Stimulated activated naive B cell treated with anti-CD40 and anti-IgM and Interleukin-4, amounts not matched to agents 10 μg/mL and 1 μg/mL and 100 μg/mL, for 72 hours (primary cell): ENCODE measurements around the gene EFCAB6.

Experiments used
- ATAC-seq, 2 donors: fragments of 150-1000 bp; cut with Tn5 transposase; replicated peaks; 2 replicates each; pipeline ENCODE4 v1.10.0; 2021; ENCODE audit warnings: moderate library complexity in 1 of 2
- DNase-seq: peaks from one replicate; pipeline ENCODE4 v3.0.0; 2021
- H3K27ac Mint-ChIP-seq: one replicate; pipeline ENCODE4 v1.8.0; 2022; ENCODE audit warnings: mild to moderate bottlenecking, mixed read lengths
- H3K27me3 Mint-ChIP-seq, 2 donors: one replicate each; pipeline ENCODE4 v1.8.0; 2022; ENCODE audit warnings: mixed read lengths in 2 of 2
- H3K36me3 Mint-ChIP-seq, 2 donors: one replicate each; pipeline ENCODE4 v1.8.0; 2022; ENCODE audit warnings: mixed read lengths in 2 of 2, mild to moderate bottlenecking in 1 of 2
- H3K4me1 Mint-ChIP-seq, 2 donors: one replicate each; pipeline ENCODE4 v1.8.0; 2022; ENCODE audit warnings: mixed read lengths in 2 of 2, mild to moderate bottlenecking in 1 of 2
- H3K4me3 Mint-ChIP-seq, 2 donors: one replicate each; pipeline ENCODE4 v1.8.0; 2022; ENCODE audit warnings: mild to moderate bottlenecking in 2 of 2, mixed read lengths in 2 of 2, moderate library complexity in 1 of 2
- H3K9me3 Mint-ChIP-seq, 2 donors: one replicate each; pipeline ENCODE4 v1.8.0; 2022; ENCODE audit warnings: mixed read lengths in 2 of 2, mild to moderate bottlenecking in 1 of 2

Gene EFCAB6

DNA sequence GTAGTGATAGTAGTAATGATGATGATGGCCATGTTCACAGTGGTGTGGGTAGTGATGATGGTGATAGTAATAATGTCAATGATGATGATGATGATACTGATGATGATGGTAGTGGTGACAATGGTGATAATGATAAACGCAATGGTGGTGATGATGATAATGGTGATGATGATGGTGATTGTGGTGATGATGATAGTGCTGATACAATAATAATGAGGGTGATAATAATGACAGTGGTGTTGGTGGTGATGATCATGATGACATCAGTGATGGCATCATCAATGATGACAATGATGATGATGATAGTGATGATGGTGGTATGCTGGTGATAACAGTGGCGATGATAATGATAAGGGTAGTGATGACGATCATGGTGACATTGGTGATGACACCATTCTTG is 308.0 kb downstream of the EFCAB6 start:
- DNase-seq: no peak
- no peak for ATAC-seq
- Mint-ChIP-seq H3K27ac (no peak overlapping the region), H3K27me3 (no peaks in the 10 kb centered on the region), H3K4me1 (no peaks in the 10 kb centered on the region), H3K4me3 (no peak overlapping the region), H3K36me3 (no peaks in the 10 kb centered on the region), H3K9me3 (no peaks in the 10 kb centered on the region)

- DNase-seq (no peak), ATAC-seq (no peak)
- H3K9me3 Mint-ChIP-seq: no peaks in the 10 kb centered on the region
- H3K36me3 Mint-ChIP-seq: no peaks in the 10 kb centered on the region
- no peak overlapping the region for H3K4me3 Mint-ChIP-seq
- H3K27me3 Mint-ChIP-seq: no peaks in the 10 kb centered on the region
- no peaks in the 10 kb centered on the region for H3K4me1 Mint-ChIP-seq
- no peak overlapping the region for H3K27ac Mint-ChIP-seq
Observed at GRCh38 chr22:43502306-43502874, 309.7 kb downstream of the EFCAB6 start.

GRCh38 chr22:43501878-43502277 is 310.2 kb downstream of the EFCAB6 start:
- no peak for ATAC-seq
- Mint-ChIP-seq H3K27me3 (no peaks in the 10 kb centered on the region), H3K36me3 (no peaks in the 10 kb centered on the region), H3K9me3 (no peaks in the 10 kb centered on the region), H3K4me3 (no peak overlapping the region), H3K27ac (no peak overlapping the region), H3K4me1 (no peaks in the 10 kb centered on the region)
- no peak for DNase-seq

DNA sequence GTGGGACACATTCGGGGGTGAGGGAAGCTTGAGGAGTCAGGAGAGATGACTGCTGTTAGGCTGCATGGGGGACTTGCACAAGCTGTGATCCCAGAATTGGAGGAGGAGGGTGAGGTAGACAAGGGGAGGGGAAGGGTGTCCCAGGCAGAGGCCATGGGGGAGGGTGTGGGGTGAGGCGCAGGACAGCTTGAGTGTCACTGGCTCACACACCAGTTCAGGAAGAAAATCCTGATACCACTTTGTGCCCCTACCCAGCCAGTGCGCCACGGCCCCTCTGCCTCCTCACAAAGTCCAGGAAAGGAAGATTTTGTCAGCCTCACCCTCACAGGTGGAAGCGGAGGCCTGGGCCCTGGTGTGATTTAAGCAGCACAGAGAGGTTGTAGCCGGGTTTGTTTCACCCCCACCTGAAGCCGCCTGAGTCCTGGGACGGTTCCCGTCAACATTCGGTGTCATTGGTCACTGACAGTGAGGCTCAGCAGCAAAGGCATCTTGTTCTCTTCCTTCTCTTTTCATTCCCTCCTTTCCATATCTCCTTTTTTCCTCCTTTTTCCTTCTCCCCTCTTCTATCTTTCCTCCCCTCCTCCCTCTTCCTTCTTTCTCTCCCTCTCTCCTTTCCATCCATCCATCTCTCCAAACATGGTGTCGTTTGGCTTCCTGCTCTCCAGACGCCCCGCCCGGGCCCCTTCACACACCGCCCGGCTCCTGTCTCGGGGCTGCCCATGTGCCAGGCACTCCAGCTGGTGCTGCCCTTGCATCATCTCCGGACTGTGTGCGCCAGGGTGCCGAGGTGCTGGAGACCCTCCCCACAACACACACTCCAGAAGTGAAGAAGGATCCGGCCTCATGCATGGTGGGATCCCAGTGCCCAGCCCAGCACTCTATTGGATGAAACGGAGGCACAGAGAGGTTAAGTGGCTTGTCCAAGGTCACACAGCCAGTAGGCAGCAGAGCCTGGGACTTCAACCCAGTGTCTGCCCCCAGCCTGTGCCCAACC is 311.0 kb downstream of the EFCAB6 start:
- Mint-ChIP-seq H3K27ac (no peak overlapping the region), H3K9me3 (no peaks in the 10 kb centered on the region), H3K4me3 (no peak overlapping the region), H3K36me3 (no peaks in the 10 kb centered on the region), H3K4me1 (no peaks in the 10 kb centered on the region), H3K27me3 (no peaks in the 10 kb centered on the region)
- DNase-seq: no peak
- no peak for ATAC-seq

DNA sequence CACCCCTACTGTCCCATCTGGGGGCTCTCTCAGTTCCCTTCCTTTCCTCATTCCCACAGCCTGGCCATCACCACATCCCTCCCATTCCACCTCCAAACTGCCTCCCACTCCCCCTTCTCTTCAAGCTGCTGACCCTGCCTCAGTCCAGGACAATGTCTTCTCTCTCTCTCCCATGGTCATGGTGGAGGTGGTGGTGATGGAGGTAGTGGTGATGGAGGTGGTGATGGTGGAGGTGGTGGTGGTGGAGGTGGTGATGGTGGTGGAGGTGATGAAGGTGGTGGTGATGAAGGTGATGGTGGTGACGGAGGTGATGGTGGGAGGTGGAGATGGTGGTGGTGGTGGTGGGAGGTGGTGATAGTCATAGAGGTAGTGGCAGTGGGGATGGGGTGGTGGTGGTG is 313.2 kb downstream of the EFCAB6 start:
- Mint-ChIP-seq H3K4me1 (no peaks in the 10 kb centered on the region), H3K9me3 (no peaks in the 10 kb centered on the region), H3K4me3 (no peak overlapping the region), H3K27me3 (no peaks in the 10 kb centered on the region), H3K36me3 (no peaks in the 10 kb centered on the region), H3K27ac (no peak overlapping the region)
- ATAC-seq: no peak
- no peak for DNase-seq

DNA sequence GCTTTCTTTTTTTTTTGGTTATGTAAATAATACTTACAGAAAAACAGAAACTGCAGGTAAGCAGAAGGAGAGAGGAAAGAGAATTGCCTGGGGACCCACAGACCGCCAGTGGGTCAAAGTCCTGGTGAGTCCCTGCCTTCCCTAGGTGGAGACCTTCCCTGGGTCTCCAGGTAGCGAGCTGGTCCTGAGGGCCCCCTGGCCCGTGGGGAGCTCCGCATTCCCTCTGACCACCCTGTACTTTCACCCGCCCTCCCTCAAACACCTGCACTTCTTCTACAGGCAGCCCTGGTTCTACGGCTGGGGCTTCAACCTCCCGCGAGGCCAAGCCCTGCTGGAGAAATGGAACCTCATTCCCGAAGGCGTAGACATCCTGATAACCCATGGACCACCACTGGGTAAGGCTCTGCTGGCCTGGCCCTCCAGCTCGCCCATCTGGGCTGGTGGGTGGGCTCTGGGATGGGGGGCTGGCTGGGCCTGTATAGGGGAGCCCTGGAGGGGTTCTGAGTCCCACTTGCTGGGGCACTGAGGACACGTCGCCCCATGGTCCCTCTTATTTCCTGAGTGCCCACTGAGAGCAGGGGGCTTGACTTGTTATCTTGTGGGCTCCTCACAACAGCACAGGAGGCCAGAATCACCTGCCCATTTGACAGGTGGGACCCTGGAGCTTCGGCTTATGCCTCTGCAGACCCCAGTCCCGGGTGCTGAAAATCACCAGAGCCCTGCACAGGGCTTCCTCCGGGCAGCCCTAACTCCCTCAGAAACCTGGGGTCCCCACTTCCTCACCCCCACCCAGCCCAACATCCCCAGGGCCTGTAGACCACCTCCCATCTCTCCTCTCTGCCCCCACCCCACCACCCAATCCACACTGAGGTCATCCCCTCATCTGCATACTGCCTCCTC is 313.9 kb downstream of the EFCAB6 start:
- H3K27me3 Mint-ChIP-seq: peaks cover 0 to 2% of the 10 kb centered on the region in 2 donors
- no peaks in the 10 kb centered on the region for H3K36me3 Mint-ChIP-seq
- no peak overlapping the region for H3K4me3 Mint-ChIP-seq
- H3K9me3 Mint-ChIP-seq: no peaks in the 10 kb centered on the region
- no peak overlapping the region for H3K27ac Mint-ChIP-seq
- no peaks in the 10 kb centered on the region for H3K4me1 Mint-ChIP-seq
- ATAC-seq (no peak), DNase-seq (no peak)

DNA sequence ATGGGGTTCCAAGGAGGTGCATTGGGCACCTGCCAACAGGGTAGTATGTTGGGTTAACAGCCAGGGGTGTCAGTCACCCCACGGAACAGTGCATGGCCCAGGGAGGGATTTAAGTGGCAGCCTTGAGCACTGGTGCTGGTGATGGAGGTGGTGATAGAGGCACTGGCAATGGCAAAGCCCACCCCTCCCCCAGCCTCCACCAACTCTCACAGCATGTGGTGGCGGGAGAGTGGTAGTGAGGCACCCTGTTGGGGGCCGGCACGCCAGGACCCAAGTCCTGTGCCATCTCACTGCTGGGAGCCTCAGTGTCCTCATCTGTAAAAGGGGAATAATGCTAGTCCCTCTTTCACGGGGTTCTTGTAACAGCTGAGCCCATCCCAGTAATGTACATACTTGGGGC is 318.8 kb downstream of the EFCAB6 start:
- ATAC-seq: no peak
- no peak overlapping the region for H3K27ac Mint-ChIP-seq

DNA sequence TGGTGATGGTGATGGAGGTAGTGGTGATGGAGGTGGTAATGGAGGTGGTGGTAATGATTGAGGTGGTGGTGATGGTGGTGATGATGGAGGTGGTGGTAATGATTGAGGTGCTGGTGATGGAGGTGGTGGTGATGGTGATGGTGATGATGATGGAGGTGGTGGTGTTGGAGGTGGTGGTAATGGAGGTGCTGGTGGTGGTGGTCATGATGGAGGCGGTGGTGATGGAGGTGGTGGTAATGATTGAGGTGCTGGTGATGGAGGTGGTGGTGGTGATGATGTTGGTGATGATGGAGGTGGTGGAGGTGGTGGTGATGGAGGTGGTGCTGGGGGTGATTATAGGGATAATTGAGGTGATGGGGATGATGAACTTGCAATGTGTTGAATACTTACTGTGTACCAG is 320.4 kb downstream of the EFCAB6 start:
- Mint-ChIP-seq H3K4me3 (no peak overlapping the region), H3K27ac (no peak overlapping the region), H3K9me3 (peaks cover 7 to 13% of the 10 kb centered on the region in 2 donors), H3K27me3 (peaks cover 13 to 32% of the 10 kb centered on the region in 2 donors), H3K36me3 (peaks cover 2 to 4% of the 10 kb centered on the region in 2 donors), H3K4me1 (no peaks in the 10 kb centered on the region)
- DNase-seq (no peak), ATAC-seq (no peak)

More for the DNA sequence above, 318.8 kb downstream of the EFCAB6 start:
- Mint-ChIP-seq H3K9me3 (peaks cover 7 to 13% of the 10 kb centered on the region in 2 donors), H3K36me3 (peaks cover 2 to 4% of the 10 kb centered on the region in 2 donors), H3K4me1 (no peaks in the 10 kb centered on the region), H3K27me3 (peaks cover 6 to 23% of the 10 kb centered on the region in 2 donors), H3K4me3 (no peak overlapping the region)
- no peak for DNase-seq

DNA sequence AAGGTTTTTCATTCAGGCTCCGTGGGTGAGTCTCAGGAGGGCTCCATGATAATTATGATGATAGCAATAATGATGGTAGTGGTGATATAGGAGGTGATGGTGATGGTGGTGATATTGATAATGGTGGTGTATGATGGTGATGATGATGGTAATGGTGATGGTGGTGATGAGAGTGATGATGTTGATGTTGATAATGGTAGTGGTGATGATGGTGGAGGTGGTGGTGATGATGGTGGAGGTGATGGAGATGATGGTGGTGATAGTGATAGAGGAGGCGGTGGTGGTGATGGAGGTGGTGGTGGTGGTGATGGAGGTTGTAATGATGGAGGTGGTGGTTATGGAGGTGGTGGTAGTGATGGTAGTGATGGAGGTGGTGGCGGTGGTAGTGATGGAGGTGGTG is 320.9 kb downstream of the EFCAB6 start:
- DNase-seq (no peak), ATAC-seq (no peak)
- H3K36me3 Mint-ChIP-seq: peaks cover 2 to 4% of the 10 kb centered on the region in 2 donors
- no peak overlapping the region for H3K4me3 Mint-ChIP-seq
- H3K4me1 Mint-ChIP-seq: no peaks in the 10 kb centered on the region
- peaks cover 7 to 13% of the 10 kb centered on the region in 2 donors for H3K9me3 Mint-ChIP-seq
- no peak overlapping the region for H3K27ac Mint-ChIP-seq
- peaks cover 14 to 33% of the 10 kb centered on the region in 2 donors for H3K27me3 Mint-ChIP-seq

GRCh38 chr22:43490311-43490710 is 321.8 kb downstream of the EFCAB6 start:
- Mint-ChIP-seq H3K27me3 (peaks cover 14 to 33% of the 10 kb centered on the region in 2 donors), H3K4me1 (no peaks in the 10 kb centered on the region), H3K36me3 (peaks cover 2 to 4% of the 10 kb centered on the region in 2 donors), H3K9me3 (peaks cover 7 to 13% of the 10 kb centered on the region in 2 donors), H3K4me3 (no peak overlapping the region), H3K27ac (no peak overlapping the region)
- ATAC-seq: no peak
- no peak for DNase-seq

DNA sequence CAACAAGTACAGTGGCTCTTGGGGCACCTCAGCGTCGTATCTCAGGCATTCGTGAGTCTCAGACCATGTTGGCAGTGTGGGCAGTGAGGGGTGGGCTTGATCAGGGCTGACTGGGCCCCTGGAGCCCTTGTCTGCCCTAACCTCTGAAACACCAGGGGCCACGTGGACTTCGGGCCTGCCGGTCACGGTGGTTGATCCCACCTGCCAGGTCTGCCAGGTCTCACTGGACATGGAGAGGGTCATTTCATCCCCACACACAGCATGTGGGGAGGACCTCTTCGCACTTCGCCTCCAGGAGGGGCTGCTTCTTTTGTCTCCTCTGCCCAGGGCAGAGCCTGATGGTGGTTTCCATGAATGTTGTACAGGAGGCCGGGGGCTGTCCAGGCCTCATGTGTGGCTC is 323.2 kb downstream of the EFCAB6 start:
- no peaks in the 10 kb centered on the region for H3K4me1 Mint-ChIP-seq
- peaks cover 14 to 33% of the 10 kb centered on the region in 2 donors for H3K27me3 Mint-ChIP-seq
- no peak for ATAC-seq
- DNase-seq: no peak
- H3K4me3 Mint-ChIP-seq: no peak overlapping the region
- peaks cover 2 to 4% of the 10 kb centered on the region in 2 donors for H3K36me3 Mint-ChIP-seq
- H3K27ac Mint-ChIP-seq: no peak overlapping the region
- peaks cover 7 to 13% of the 10 kb centered on the region in 2 donors for H3K9me3 Mint-ChIP-seq

DNA sequence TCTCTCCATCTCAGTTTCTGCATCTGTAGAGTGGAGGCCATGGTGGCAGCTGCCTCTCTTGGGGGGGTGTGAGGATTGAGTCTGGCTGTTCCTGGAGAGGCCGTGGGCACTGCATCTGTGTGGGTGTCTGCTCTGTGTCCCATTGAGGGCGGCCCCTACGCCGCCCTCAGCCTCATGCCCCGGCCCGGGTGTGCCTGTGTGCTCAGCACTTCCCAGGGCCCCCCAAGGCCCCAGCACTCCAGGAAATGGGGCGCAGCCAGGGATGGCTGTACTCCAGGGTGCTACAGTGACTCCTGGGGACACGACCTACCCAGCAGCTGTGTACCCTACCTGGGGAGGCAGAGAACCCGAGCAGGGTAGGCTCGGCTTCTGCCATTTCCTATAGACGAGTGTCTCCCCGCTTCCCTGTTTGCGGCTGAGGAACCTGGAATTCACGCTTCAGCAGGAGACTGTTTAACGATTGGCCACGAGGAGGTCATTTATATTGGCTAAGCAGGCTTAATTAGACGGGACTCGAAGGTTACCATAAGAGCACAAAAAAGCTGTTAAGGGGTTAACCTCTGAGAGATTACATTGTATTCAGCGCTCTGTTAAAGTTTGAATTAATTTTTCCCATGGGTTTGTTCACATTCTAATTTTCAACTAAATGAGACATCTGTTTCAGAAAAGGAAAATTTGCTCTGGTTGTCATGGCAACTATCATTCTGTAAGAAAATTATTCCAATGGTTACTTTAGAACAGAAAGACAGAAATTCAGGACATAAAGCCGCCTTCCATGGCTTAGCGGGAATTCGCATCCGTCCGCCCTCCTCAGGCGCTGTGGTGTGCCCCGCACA is 323.9 kb downstream of the EFCAB6 start:
- no peak for DNase-seq
- no peak overlapping the region for H3K27ac Mint-ChIP-seq
- peaks cover 7 to 13% of the 10 kb centered on the region in 2 donors for H3K9me3 Mint-ChIP-seq
- no peaks in the 10 kb centered on the region for H3K4me1 Mint-ChIP-seq
- peaks cover 2 to 4% of the 10 kb centered on the region in 2 donors for H3K36me3 Mint-ChIP-seq
- H3K4me3 Mint-ChIP-seq: no peak overlapping the region
- peaks cover 14 to 31% of the 10 kb centered on the region in 2 donors for H3K27me3 Mint-ChIP-seq
- no peak for ATAC-seq

- Mint-ChIP-seq H3K27me3 (peaks cover 14 to 23% of the 10 kb centered on the region in 2 donors), H3K27ac (no peak overlapping the region), H3K36me3 (peaks cover 2 to 4% of the 10 kb centered on the region in 2 donors), H3K4me3 (no peak overlapping the region), H3K9me3 (peaks cover 7 to 13% of the 10 kb centered on the region in 2 donors), H3K4me1 (no peaks in the 10 kb centered on the region)
- DNase-seq: no peak
- ATAC-seq: no peak
Observed at GRCh38 chr22:43487311-43488030, 324.6 kb downstream of the EFCAB6 start.
